ENCODE data around the gene CLCF1.

Gene CLCF1

DNA sequence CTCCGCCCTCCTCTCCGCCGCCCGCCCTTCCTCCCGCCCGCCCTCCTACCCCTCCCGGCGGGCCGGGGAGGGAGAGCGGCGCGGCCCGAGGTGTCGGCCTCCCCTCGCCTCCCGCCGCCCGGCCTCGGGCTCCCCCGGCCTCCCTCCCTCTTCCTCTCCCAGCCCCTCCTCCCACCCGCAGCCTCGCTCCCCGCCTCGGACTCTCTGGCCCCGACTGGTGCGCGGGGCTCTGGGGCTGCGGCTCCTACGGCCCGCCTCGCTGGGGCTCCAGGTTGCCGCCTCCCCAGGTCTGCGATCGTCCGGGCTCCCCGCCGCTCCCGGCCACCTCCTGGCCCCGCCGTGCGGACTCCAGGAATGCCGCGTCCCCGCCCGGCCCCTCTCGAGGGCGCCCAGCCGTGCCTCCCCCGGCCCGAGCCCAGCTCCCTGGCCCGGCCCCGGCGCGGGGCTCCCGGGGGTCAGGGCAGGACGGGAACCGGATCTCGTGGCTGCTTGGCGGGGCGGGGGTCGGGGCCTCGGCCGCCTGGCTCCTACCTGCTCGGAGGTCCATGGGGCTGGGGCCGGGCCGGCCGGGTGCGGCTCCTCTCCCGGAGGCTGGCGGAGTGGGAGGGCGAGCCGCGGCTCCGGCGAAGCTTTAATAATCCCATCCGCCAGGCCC lies at the start of gene CLCF1:
CLCF1 (minus strand) TSS at position 606 of the 655 bp plus-strand sequence; CDS start at position 547, 59 bp downstream.
- no peak for FAIRE-seq

DNA sequence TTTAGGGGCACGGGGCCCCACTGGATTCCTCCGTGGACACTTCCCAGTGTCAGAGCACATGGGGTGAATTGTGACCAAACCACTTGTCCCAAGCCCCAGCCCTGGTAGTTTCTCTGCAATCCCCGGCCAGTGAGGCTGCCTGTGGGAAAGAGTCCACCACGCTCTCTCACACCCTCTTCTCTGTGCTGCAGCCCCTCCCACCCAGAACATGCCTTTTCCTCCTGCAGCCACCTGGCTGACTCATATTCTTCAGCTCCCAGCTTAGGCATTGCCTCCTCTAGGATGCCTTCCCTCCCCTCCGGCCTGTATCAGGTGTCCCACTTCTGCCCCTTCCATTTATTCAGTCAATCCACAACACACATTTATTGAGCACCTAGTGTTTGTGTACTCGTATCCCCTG lies 49.5 kb upstream of the CLCF1 start:
- FAIRE-seq: no peak

DNA sequence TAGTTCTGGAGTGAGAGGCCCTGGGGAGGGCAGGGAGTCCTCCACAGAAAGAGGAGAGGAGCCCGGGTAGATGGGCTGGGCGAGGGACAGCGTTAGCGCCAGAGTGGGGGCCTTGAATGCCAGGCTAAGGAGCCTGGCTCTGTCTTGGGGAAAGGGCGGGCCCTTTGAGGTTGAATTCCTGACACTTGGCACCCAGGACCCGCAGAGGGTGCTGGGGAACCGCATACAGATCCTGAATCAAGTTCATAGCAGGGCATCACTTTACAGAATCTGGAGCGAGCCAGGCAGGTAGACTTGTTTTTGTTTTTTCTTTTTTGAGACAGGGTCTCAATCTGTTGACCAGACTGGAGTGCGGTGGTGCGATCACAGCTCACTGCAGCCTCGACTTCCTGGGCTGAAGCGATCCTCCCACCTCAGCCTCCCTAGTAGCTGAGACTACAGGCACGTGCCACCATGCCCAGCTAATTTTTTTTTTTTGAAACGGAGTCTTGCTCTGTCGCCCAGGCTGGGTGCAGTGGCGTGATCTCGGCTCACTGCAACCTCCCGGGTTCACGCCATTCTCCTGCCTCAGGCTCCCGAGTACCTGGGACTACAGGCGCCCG lies 48.1 kb upstream of the CLCF1 start:
- no peak for FAIRE-seq

DNA sequence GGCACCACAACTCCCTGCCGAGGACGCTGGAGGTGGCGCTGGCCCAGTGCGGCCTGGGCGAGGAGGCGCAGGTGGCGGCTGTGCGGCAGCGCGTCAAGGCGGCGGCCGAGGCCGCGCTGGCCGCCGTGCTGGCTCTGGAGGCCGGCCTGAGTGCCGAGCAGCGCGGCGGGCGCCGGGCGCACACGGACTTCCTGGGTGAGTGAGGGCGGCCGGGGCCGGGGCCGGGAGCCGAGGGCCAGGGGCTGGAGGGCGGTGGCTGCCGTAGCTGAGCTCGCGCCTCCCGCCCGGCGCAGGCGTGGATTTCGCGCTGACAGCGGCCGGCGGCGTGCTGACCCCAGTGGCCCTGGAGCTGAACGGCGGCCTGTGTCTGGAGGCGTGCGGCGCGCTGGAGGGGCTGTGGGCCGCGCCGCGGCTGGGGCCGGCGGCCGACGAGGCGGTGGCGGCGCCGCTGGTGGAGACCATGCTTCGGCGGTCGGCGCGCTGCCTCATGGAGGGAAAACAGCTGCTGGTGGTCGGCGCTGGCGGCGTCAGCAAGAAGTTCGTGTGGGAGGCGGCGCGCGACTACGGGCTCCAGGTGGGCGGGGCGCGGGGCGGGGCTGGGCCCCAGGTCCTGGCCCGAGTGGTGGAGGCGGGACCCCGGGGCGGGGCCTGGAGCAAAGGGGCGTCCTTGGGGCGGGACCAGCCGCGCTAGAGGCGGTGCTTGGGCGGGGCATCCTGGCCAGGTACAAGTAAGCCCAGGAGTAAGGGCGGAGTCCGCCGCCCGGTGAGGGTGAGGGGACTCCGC lies 47.4 kb upstream of the CLCF1 start:
- no peak for FAIRE-seq

DNA sequence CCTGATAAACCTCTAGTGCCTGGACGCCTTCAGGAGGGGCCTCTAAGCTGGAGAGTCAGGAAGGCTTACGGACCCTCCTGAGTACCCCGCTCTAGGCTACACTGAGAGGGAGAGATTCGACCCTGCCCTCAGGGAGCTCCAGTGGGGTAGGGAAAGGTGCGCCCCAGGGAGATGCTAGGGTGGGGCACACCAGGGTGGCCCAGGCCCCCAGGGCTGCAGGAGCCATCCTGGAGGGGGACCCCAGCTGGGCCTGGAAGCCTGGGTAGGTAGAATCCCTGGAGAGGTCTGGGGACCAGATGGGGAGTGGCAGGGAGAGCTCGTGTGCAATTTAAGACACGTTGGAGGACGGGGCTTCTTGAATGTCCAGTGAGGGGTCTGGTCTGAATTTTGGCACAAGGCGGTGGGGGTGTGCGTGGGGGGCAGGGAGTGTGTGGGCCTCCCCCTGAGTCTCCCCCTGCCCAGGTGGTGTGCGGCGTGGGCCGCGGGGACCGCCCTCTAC lies 46.8 kb upstream of the CLCF1 start:
- no peak for FAIRE-seq

DNA sequence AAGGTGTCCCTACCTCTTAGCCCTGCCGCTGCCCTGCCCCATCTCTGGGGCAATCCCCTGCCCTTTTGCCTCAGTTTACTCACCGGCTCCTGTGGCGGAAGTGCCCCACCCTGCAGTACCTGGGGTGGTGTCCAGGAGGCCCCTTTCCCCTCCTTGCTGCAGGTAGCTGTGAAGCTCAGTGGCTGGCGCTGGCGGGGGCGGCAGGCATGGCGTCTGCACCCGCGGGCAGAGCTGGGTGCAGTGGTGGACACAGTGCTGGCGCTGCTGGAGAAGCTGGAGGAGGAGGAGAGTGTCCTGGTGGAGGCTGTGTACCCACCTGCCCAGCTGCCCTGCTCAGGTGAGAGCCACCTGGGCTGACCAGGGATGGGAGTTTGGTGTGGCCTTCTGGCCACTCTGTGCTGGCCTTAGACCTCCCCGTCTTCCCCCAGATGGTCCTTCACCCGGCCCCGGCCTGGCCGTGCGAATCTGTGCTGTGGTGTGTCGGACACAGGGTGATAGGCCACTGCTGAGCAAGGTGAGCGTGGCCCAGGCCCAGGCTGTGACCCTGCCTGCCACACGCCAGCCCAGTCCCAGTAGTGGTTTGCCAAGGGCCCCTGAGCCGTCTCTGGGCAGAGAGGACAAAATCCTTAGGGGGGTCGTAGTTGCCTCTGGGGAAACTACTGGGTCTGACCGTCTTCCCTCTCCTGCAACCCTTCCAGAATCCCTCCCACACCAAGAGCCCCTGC lies 46.1 kb upstream of the CLCF1 start:
- no peak for FAIRE-seq

DNA sequence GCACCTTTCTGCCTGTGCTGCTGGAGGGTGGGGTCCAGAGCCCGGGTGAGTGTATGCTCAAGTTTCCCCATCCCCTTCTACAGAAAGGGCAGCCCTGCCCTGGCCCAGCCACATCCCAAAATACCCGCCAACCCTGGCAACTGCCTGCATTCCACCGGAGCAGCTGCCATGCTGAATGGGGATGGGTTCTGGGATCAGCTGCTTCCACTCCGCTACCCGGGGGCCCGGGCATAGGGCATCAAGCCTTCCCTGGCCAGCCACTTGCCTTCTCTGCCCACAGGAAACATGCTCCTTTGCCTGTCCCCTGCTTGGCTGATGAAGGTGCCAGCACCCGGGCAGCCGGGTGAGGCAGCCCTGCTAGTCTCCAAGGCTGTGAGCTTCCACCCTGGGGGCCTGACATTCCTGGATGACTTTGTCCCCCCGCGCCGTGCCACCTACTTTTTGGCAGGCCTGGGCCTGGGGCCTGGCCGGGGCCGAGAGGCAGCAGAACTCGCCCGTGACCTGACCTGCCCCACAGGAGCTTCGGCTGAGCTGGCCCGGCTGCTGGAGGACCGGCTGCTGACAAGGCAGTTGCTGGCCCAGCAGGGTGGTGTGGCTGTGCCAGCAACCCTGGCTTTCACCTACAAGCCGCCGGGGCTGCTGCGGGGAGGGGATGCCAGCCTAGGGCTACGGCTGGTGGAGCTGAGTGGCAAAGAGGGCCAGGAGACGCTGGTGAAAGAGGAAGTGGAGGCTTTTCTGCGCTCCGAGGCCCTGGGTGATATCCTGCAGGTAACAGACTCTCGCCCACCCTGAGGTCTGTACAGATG lies 45.3 kb upstream of the CLCF1 start:
- FAIRE-seq: no peak

DNA sequence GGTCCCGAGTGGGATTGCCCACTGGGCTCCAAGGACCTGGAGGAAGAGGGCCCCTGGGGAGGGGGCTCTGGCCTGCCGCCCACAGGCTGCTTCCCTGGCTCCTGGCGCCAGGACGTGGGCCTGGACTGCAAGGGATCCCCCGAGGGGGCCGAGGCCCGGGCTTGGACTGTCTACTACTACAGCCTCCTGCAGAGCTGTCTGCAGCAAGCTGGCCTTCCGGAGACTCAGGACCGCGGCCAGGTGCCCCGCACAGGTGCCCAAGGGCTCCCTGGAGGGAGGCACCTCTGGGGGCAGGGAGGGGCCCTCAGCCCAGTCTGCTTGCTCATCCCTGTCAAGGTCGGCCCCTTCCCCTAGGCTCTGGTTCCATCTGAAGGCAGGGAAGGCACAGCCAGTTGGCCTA lies 44.0 kb upstream of the CLCF1 start:
- FAIRE-seq: no peak

DNA sequence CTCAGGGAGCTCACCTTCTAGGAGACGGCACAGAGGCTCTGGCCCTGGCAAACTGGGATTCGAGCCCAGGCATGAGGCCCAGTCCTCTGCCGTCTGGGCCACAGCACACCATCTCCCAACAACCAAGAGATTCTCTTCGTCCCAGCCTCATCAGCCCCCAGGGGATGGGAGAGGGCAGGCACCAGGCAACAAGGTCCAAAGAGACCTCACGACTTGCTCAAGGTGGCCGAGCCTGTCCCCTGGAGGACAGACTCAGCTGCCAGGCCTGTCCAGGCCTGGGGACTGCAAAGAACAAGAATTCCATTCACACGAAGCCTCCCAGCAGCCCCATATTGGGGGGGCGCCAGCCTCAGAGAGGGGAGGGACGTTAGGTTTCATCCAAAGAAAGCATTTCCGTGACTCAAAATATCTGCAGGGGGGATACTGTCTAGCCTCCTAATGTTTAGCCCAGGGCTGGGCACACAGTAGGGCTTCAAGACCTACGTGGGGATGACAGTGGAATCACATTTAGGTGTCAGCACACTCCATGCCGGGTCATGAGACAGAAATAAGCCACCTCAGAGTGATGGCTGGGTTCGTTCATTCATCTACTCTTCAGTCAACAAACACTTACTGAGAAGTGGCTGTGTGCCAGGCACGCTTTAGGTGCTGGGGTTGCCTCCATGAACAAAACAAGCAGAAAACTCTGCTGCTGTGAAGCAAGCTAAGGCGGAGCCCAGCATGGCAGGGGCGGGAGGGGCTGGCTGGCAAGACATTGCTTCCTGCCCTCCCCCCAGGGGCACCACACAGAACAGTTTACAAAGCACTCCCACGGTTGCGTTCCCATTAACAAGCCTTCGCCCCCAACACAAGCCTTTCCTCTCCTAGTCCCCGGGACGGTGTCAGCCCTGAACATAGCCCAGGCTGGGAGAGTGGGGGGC lies 43.3 kb upstream of the CLCF1 start:
- FAIRE-seq: no peak

DNA sequence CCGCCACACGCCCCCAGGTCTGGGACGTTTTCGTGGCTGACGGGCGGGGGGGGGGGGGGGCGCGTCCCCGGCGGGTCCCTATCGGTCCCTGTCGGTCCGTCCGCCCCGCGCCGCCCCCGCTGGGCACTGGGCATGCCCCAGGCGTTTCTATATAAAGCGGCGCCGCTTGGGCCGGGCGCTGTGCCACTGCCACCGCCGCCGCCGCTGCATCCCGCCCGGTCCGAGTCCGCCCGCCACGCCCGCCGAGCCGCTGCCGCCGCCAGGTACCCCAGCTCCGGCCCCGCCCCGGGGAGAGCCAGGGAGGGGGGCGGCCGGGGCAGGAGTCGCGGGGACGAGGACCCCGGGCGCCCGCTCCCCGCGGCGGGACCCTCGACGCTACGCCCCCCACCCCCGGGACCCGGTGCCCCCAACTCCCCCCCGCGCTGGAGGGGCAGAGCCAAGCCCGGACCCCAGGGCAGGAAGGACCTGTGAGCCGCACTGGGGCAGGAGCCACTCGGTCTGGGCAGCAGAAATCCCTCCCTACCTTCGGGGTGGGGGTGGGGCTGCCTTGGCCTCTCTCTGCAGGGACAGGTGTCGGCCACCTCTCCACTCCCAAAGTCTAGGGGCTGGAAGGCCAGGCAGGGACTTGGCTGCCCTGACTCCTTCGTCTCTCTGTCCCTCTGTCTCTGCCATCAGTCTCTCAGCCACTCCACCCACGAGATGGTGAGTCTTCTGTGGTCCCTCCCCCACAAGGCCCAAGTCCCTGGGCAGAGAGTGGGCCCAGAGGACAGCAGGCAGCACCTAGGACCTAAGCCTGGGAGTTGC lies 42.3 kb upstream of the CLCF1 start, which contains the start of gene CARNS1:
CARNS1 (plus strand) TSS at position 178 of the 804 bp plus-strand sequence; CDS start at position 700, 522 bp downstream.
- no peak for FAIRE-seq

DNA sequence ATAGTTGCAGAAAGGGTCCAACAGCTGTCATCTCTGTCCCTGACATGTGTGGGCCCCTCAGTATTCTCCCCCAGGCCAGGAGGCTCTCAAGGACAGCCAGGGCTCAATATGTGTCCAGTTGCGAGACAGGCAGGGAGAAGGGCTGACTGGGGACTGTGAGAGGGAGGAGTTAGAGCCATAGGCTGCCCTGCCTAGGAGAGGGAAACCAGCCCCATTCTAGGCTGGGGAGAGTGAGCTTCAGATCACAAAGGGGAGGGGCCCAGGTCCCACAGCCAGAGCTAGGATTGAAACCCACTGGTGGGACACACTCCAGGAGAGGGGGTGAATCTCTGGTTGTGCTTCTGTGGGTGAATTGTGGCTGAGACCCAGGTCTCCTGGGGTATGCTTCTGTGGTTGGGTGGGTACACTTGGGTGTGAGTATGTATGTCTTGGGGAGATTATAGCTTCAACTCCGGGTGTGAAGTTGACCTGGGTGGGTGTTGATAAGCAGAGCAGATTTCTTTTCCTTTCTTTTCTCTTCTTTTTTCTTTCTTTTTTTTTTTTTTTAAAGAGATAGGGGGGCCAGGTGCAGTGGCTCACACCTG lies 40.0 kb upstream of the CLCF1 start:
- FAIRE-seq: no peak

DNA sequence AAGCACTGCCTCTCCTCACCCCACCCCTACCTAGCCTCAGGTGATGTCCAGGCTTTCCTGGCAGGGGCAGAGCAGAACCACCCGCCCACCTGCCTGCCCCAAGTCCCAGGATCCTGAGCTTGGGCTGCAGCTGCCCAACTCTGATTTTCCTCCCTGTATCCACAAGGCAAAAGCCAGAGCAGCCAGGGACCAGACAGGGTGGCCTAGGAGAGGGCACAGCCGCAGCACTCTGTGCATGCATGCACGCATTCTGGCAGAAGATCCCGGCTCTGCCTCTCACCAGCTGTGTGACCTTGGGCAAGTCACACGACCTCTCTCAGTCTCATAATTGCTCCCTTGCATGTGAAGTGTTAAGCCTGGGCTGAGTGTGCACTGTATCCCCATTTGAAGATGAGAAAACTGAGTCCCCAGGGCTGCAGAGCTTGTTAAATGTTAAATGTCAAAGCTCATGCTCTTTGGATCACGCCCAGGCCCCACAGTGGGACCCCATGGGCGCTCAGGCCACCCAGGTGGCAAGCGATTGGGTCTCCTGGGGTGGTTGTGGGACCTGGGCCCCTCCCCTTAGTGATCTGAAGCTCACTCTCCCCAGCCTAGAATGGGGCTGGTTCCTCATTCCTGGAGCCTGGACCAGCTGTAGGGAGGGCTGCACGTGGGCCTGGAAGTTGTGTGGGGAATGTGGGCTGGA lies 39.2 kb upstream of the CLCF1 start:
- no peak for FAIRE-seq

DNA sequence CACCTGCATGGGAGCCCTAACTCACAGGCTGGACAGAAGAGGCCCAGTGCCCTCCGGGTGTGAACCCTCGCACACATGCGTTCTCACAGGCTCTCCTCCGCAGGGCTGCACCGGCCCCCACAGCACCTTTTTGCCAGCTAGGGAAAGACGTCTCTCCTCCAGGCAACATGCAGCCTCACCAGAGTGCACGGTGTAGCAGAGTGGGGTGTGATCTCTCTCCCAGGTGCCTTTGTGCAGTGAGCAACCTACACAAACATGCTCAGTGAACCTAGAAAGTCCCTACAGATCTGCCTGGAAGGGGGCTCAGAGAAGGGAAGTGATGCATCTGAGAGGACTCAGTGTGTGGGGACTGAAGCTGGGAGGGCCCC lies 38.4 kb upstream of the CLCF1 start:
- no peak for FAIRE-seq

DNA sequence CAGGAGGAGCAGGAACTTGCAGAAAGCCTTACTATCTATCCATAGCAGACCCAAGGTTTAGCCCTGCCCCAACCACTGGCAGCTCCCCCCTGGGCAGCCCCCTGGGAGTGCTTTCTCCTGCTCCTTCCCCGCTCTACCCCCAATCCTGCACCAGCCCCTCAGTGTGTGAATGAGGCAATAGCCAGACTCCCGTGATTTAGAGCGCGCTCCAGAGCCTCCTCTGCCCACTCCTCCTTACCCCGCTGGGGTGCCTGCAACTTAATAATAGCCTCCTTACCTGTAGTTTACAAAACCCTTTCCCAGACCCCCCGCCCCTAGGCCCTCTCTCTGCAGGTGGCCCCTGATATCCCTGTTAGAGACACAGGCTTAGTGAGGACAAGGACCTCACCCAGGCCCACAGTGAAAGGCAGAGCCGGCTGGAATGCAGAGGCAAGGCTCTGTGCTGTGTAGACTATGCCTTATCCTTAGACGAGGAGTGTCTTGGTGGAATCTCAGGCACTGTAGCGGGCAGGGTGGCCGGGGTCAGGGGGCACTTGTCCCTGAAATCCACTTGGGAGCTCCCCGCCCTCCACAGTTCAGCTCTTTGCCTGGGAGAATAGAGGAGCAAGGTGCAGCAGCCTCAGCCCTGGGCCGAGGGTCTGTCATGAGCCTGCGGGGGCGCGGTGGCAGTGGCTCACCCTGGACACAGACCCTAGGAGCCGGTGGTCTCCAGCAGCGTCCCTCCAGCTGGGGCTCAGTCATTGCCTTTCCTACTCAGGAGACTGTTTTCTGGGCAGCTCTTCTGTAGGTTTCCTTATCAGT lies 37.8 kb upstream of the CLCF1 start:
- FAIRE-seq: no peak

DNA sequence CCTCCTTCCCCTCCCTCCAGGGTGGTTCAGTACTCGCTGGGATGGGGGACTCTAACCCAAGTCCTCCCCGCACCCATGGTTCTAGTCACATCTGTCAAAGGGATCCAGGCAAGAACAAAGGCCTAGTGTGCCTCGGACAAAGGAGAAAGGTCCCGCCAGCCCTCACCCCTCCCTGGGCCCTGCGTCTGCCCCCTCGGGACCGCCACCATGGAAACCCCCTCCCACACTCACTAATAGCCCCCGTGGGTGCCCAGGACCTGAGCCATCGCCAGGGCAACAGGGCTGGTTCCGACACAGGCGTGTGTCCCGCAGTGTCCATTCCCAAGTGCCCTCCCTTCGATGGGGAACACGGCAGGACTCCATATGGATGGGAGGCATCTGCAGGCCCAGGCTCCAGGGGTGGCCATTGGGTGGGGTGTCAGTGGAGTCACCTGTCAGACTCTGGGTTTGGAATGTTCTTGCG lies 37.0 kb upstream of the CLCF1 start:
- no peak for FAIRE-seq

DNA sequence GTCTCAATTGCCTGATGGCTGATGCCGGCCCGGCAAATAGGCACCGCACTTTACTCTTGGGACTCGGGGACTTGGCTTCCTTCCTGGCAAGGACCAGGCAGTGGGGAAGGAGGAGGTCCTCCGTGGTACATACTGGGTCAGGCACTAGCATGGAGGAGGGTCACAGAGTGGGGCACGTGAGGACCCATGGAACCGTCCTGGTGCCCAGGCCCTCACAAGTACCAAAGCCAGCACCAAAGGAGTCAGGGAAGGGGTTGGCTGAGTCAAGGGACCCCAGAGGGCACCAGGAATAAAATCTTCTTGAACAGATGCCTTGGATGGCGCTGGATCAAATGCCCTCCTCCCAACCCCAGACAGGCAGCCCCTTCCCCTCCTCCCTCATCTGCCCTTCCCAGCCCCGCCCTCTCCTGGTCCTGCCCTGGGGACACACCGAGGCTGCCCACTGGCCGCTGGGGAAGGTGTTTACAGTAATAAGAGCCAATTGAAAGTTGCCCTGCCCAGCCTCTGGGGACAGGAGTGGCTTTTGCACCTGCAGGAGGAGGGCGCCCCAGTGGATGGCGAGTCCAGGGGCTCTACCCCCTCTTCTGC lies 36.5 kb upstream of the CLCF1 start:
- FAIRE-seq: no peak

DNA sequence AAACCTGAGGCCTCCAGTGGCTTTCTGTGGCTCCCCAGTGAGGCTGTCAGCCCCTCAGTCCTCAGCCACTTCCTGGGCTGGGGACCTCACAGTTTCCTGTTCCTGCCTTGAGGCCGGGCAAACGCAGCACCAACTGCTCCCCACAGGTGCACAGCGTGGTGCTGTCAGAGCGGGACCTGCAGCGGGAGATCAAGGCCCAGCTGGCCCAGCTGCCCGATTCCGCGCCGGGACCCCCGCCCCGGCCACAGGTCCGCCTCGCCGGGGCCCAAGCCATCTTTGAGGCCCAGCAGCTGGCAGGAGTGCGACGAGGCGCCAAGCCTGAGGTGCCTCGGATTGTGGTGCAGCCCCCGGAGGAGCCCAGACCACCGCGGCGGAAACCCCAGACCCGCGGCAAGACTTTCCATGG lies 35.9 kb upstream of the CLCF1 start:
- no peak for FAIRE-seq
